ENCODE measurements around the gene PUS1.
"Not testable (repeated sequence)": the region's sequence is repeated elsewhere in the genome, so short reads cannot be mapped to it uniquely, and the experiment has no call there.

GRCh38 chr12:131954460-131954859 is 25.4 kb downstream of the PUS1 start:
- TF ChIP-seq CTCF, POLR2A (IDR thresholded peaks at IDR 0.05): not testable (repeated sequence)
